Loucy (cell line): ENCODE data around the gene FAM193A.

Source experiments
- EZH2phosphoT487 ChIP-seq: fragments of 200-600 bp; IDR thresholded peaks from 2 replicates; pipeline ENCODE4 v1.6.1; 2018; ENCODE audit warnings: antibody characterized with exemption, mild to moderate bottlenecking, moderate library complexity, borderline replicate concordance
- TF ChIP-seq, protein P1 (sequence below): fragments of 200-600 bp; sonication (generic); conservative IDR thresholded peaks from 2 replicates; pipeline ENCODE4 v1.5.1; 2014; ENCODE audit warnings: mild to moderate bottlenecking, antibody characterized with exemption, low read length

DNA sequence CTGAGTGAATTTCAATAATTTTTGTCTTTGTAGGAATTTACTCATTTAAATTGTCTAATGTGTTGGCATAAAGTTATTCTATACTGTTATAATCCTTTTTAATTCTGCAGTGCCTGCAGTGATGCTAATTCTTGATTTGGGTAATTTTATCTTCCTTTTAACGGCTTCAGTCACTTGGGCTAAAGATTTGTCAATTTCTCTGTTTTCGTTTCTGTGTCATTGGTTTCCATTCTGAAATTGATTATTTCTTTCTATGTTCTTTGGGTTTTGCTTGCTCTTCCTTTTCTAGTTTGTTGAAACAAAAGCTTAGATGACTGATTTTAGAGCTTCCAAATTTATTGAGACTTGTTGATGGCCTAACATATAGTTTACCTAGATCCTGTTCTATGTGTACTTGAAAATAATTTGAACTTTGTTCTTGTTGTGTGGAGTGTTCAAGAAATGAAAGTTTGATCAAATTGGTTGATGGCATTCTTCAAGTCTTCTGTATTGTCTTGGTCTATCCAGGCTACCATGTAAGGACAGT lies 130.3 kb downstream of the FAM193A start:
- TF ChIP-seq, protein P1, sequence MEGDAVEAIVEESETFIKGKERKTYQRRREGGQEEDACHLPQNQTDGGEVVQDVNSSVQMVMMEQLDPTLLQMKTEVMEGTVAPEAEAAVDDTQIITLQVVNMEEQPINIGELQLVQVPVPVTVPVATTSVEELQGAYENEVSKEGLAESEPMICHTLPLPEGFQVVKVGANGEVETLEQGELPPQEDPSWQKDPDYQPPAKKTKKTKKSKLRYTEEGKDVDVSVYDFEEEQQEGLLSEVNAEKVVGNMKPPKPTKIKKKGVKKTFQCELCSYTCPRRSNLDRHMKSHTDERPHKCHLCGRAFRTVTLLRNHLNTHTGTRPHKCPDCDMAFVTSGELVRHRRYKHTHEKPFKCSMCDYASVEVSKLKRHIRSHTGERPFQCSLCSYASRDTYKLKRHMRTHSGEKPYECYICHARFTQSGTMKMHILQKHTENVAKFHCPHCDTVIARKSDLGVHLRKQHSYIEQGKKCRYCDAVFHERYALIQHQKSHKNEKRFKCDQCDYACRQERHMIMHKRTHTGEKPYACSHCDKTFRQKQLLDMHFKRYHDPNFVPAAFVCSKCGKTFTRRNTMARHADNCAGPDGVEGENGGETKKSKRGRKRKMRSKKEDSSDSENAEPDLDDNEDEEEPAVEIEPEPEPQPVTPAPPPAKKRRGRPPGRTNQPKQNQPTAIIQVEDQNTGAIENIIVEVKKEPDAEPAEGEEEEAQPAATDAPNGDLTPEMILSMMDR: no peak
- no peak for TF ChIP-seq EZH2phosphoT487
